ENCODE measurements around the gene BHLHE23. TPM values are rescaled to one million over a fixed set of nuclear protein-coding genes. Genes with fewer than 3 reads are reported as not detected.

The BHLHE23 gene
- total RNA-seq, 1 donor from 2014 or later: not detected

DNA sequence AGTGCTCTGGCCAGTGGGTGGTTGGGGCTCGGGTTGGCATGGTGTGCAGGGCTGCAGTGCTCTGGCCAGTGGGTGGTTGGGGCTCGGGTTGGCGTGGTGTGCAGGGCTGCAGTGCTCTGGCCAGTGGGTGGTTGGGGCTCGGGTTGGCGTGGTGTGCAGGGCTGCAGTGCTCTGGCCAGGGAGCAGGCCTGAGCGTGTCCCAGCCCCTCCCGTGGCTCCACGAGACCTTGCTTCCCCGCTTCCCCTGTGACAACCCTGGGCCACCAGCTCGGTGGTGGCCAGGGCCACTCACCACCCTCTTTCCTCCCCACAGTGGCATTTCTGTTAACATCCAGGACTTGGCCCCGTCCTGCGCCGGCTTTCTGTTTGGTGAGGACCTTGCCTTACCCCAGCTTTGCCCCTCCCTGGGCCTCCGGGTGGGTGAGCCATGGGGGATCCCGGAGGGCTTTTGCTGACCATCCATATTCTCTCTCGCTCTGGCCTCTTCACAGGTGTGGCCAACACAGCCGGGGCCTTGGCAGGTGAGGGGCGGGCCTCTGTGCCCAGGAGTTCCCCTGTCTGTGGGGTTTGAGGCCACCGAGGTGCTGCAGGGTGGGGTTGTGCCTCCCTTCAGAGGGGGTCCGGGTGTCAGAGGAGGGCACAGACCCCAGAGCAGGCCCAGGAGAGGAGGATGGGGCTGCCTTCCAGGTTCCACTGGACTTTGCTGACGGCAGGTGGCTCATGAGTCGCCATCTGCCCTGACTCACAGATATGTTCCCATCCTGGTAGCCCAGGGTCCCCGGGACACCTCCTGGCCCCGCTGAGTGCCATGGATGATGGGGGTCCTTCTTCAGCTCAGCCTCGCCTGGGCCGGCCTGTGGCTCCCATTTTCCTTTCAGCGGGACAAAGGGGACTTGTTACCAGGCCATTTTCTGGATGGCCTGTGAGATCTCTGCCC lies 40.3 kb downstream of the BHLHE23 start:
- Mint-ChIP-seq H3K9me3 (no peaks in the 10 kb centered on the region), H3K27me3 (ENCODE audit: low read depth) (peaks cover 13% of the 10 kb centered on the region)

DNA sequence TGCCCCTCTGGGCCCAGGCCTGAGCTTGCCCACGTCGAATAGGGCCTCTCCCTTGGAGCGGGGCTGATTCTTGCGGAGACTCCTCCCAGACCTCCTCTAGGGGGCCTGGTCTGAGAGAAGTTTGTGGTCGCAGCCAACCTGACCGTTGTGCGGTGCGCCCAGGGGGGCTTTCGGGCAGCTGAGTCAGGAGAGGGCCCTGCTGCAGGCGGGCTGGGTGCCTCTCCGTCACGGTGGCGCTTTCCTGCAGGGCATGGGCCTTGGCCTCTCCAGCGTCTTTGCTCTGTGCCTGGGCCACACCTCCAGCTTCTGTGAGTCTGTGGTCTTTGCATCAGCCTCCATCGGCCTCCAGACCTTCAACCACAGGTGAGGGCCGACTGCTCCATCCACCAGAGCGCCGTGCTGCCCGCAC lies 41.4 kb downstream of the BHLHE23 start:
- Mint-ChIP-seq H3K27ac (no peak overlapping the region), H3K4me3 (no peak overlapping the region), H3K36me3 (no peaks in the 10 kb centered on the region), H3K4me1 (peaks cover 4% of the 10 kb centered on the region), H3K27me3 (ENCODE audit: low read depth) (peaks cover 8% of the 10 kb centered on the region), H3K9me3 (no peaks in the 10 kb centered on the region)
- no peak for DNase-seq (ENCODE audit: low spot score in 2 of 2, unreplicated experiment in 2 of 2)
- TF ChIP-seq, protein P1, sequence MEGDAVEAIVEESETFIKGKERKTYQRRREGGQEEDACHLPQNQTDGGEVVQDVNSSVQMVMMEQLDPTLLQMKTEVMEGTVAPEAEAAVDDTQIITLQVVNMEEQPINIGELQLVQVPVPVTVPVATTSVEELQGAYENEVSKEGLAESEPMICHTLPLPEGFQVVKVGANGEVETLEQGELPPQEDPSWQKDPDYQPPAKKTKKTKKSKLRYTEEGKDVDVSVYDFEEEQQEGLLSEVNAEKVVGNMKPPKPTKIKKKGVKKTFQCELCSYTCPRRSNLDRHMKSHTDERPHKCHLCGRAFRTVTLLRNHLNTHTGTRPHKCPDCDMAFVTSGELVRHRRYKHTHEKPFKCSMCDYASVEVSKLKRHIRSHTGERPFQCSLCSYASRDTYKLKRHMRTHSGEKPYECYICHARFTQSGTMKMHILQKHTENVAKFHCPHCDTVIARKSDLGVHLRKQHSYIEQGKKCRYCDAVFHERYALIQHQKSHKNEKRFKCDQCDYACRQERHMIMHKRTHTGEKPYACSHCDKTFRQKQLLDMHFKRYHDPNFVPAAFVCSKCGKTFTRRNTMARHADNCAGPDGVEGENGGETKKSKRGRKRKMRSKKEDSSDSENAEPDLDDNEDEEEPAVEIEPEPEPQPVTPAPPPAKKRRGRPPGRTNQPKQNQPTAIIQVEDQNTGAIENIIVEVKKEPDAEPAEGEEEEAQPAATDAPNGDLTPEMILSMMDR (IDR thresholded peaks at IDR 0.05; ENCODE audit: unreplicated experiment): no peak

More for the DNA sequence above, 40.3 kb downstream of the BHLHE23 start:
- Mint-ChIP-seq H3K36me3 (no peaks in the 10 kb centered on the region), H3K27ac (no peak overlapping the region), H3K4me1 (peaks cover 4% of the 10 kb centered on the region), H3K4me3 (no peak overlapping the region)
- DNase-seq (ENCODE audit: low spot score in 2 of 2, unreplicated experiment in 2 of 2): no peak
- TF ChIP-seq, protein P1 (IDR thresholded peaks at IDR 0.05; ENCODE audit: unreplicated experiment): no peak

DNA sequence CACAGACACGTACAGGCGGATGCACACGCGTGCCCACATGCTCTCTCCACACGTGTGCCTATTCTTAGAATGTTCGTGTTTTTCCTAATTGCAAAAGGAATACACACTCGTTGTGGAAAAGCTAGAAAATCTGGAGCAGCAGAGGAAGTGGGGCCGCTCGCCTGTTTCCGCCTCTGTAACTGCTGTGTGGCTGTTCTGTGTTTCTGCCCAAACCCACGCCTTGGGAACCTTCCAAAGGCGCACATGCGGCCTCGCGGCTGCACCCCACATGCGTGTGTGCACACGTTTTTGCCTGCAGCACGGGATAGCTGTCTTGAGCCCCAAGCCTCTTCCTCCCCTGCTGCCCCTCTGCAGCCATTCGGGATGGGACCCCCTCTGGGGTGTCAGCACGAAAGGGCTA lies 42.1 kb downstream of the BHLHE23 start:
- Mint-ChIP-seq H3K9me3 (no peaks in the 10 kb centered on the region), H3K27ac (no peak overlapping the region), H3K27me3 (ENCODE audit: low read depth) (peaks cover 4% of the 10 kb centered on the region), H3K4me3 (no peak overlapping the region), H3K36me3 (no peaks in the 10 kb centered on the region), H3K4me1 (peaks cover 4% of the 10 kb centered on the region)
- TF ChIP-seq, protein P1 (IDR thresholded peaks at IDR 0.05; ENCODE audit: unreplicated experiment): no peak
- no peak for DNase-seq (ENCODE audit: low spot score in 2 of 2, unreplicated experiment in 2 of 2)

DNA sequence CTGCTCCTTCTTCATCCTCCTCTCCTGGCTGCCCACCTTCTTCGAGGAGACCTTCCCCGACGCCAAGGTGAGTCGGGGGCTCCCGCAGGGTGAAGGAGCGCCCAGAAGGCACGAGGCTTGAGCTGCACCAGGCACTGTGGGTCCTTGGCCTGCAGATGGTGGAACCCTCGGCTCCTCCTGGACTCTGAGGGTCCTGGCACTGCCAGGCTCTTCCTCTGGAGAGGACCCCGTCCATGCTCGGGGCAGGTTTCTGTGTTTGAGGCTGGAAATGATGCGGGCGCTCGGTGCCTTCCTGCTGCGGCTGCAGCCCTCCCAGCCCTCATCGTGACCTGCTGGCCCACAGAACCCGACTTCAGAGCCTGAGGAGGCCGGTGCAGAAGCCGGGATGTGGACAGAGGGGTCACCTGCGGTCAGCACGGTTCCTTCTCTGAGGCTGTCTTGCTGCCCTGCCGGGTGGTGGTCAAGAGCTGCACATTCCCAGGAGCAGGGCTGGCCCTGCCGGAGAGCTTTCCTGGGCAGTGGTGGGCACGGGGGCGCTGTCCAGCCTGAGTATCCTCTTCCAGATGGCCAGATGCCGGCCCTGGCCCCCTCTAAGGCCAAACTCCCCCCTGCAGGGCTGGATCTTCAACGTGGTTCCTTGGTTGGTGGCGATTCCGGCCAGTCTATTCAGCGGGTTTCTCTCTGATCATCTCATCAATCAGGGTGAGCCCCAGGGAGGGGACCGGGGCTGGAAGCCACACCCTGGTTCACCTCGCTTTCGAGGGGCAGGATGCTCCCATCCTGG lies 43.0 kb downstream of the BHLHE23 start:
- TF ChIP-seq, protein P1 (IDR thresholded peaks at IDR 0.05; ENCODE audit: unreplicated experiment): no peak
- no peaks in the 10 kb centered on the region for H3K27me3 Mint-ChIP-seq (ENCODE audit: low read depth)
- H3K9me3 Mint-ChIP-seq: no peaks in the 10 kb centered on the region
- H3K36me3 Mint-ChIP-seq: no peaks in the 10 kb centered on the region
- no peak for DNase-seq (ENCODE audit: low spot score in 2 of 2, unreplicated experiment in 2 of 2)
- H3K4me3 Mint-ChIP-seq: no peak overlapping the region
- no peak overlapping the region for H3K27ac Mint-ChIP-seq
- peaks cover 4% of the 10 kb centered on the region for H3K4me1 Mint-ChIP-seq

DNA sequence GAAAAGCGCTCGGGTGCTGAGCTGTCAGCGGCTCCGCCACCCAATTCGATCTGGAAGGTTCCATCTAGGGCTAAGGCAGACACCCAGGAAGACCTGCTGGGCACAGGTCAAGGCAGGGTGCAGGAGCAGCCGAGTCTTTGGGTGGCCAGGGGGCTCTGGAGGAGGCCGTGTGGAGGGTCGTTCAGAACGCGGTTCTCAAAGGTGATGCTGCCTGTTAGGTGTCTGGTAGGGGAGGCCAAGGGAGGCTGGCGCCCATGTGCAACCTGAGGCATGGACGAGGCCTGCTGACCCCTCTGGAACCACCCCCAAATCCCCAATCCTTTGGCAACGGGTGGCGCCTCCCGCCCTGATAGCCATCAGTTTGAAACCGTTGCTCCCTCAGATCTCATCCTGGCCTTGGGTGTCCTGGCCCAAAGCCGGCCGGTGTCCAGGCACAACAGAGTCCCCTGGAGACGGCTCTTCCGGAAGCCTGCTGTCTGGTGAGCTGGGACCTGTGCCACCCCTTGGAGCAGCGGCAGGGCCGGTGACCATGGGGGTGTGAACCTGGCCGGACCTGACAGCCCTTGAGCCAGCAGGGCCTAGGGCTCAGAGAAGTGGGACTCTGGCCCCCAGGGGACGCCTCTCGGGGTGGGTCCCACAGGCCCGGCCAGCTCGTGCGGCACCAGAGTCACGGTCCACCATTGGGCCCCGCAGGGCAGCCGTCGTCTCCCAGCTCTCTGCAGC lies 43.7 kb downstream of the BHLHE23 start:
- DNase-seq (ENCODE audit: low spot score in 2 of 2, unreplicated experiment in 2 of 2): no peak
- no peak overlapping the region for H3K27ac Mint-ChIP-seq
- H3K36me3 Mint-ChIP-seq: no peaks in the 10 kb centered on the region
- peaks cover 4% of the 10 kb centered on the region for H3K4me1 Mint-ChIP-seq
- TF ChIP-seq, protein P1 (IDR thresholded peaks at IDR 0.05; ENCODE audit: unreplicated experiment): no peak
- no peaks in the 10 kb centered on the region for H3K27me3 Mint-ChIP-seq (ENCODE audit: low read depth)
- H3K4me3 Mint-ChIP-seq: no peak overlapping the region
- H3K9me3 Mint-ChIP-seq: no peaks in the 10 kb centered on the region
